ENCODE results near the gene FIGNL2. TPM values are rescaled to one million over a fixed set of nuclear protein-coding genes. Genes with fewer than 3 reads are reported as not detected.

Gene FIGNL2
- polyA plus RNA-seq, 2 of the 4 experiments (the other 2 are of a cell fraction), result 0.26 to 0.46 TPM

DNA sequence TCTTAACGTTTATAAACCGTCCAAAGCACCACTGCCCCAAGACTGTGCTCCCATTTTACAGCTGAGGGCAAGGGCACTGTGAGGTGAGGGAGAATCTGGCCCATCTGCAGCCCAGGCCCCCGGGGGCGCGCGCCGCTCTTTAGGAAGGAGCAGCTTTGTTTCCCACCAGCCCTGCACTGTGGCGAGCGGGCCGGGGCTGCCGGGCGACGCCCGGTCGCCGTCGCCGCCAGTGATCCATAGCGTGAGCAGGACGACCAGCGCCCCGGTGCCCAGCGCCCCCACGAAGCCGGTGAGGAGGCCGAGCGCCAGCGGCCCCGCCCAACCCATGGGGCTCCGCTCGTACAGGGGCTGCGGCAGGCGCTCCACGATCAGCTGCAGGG, 34.6 kb downstream of the FIGNL2 start:
- CTCF ChIA-PET, result interaction anchor here (0.6 to 10.5 kb wide), 32 partner anchors 10 to 402 kb away, joined by 3 to 155 read pairs (median 4); partner anchors contain the start of gene SLC4A8
- Histone ChIP-seq H3K4me3 (peak overlapping the region; percentile 46), H3K4me1 (peaks cover 18% of the 10 kb centered on the region), H3K4me2 (peak overlapping the region; percentile 78), H3K27ac (peak overlapping the region; percentile 80 to 97), H3K9me3 (no peaks in the 10 kb centered on the region)
- 0 out of 2 replicates have a peak, but pooled peaks have one; percentile 0 for TF ChIP-seq MAX (IDR thresholded peaks at IDR 0.05)
- TF ChIP-seq HDAC2 (IDR thresholded peaks at IDR 0.05), result no peak
- TF ChIP-seq SMC3 (IDR thresholded peaks at IDR 0.05), result no peak
- TF ChIP-seq RFX5 (IDR thresholded peaks at IDR 0.05), result no peak
- POLR2A ChIA-PET, result interaction anchor here (1.0 to 1.5 kb wide), 4 partner anchors 10 to 389 kb away, joined by 3 to 8 read pairs (median 4); partner anchors contain the start of gene SLC4A8
- FAIRE-seq (no peak), DNase-seq (ENCODE audit: low read depth in 1 of 2, low spot score in 1 of 2) (no peak), ATAC-seq (peak; percentile 50 to 67)
- 88% methylated on average over 7 of the region's 34 CpGs for WGBS (ENCODE audit: missing lambda C conversion rate)

- ATAC-seq, result no peak
- TF ChIP-seq E2F6 (IDR thresholded peaks at IDR 0.05; ENCODE audit: borderline replicate concordance, low read depth), result no peak
- TF ChIP-seq, protein P1, sequence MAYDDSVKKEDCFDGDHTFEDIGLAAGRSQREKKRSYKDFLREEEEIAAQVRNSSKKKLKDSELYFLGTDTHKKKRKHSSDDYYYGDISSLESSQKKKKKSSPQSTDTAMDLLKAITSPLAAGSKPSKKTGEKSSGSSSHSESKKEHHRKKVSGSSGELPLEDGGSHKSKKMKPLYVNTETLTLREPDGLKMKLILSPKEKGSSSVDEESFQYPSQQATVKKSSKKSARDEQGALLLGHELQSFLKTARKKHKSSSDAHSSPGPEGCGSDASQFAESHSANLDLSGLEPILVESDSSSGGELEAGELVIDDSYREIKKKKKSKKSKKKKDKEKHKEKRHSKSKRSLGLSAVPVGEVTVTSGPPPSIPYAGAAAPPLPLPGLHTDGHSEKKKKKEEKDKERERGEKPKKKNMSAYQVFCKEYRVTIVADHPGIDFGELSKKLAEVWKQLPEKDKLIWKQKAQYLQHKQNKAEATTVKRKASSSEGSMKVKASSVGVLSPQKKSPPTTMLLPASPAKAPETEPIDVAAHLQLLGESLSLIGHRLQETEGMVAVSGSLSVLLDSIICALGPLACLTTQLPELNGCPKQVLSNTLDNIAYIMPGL (CRISPR knock-in tag; IDR thresholded peaks at IDR 0.05; ENCODE audit: borderline replicate concordance), result no peak
- no peak for TF ChIP-seq BHLHE40 (IDR thresholded peaks at IDR 0.05; ENCODE audit: low read depth, low read length)
- TF ChIP-seq KDM5A (IDR thresholded peaks at IDR 0.05), result no peak
- TF ChIP-seq NFE2L2 (conservative IDR thresholded peaks at IDR 0.05; ENCODE audit: low read length), result no peak
- no peak for TF ChIP-seq GATA3 (IDR thresholded peaks at IDR 0.05; ENCODE audit: borderline replicate concordance)
- no peak for TF ChIP-seq POLR2A (IDR thresholded peaks at IDR 0.05; ENCODE audit: low read length)
- no peak for TF ChIP-seq EHF (CRISPR knock-in tag; IDR thresholded peaks at IDR 0.05)
- TF ChIP-seq HOXB5 (CRISPR knock-in tag; IDR thresholded peaks at IDR 0.05), result no peak
- TF ChIP-seq, protein P2, sequence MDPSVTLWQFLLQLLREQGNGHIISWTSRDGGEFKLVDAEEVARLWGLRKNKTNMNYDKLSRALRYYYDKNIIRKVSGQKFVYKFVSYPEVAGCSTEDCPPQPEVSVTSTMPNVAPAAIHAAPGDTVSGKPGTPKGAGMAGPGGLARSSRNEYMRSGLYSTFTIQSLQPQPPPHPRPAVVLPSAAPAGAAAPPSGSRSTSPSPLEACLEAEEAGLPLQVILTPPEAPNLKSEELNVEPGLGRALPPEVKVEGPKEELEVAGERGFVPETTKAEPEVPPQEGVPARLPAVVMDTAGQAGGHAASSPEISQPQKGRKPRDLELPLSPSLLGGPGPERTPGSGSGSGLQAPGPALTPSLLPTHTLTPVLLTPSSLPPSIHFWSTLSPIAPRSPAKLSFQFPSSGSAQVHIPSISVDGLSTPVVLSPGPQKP (IDR thresholded peaks at IDR 0.05; ENCODE audit: low read depth, low read length), result no peak
- TF ChIP-seq, protein P3, sequence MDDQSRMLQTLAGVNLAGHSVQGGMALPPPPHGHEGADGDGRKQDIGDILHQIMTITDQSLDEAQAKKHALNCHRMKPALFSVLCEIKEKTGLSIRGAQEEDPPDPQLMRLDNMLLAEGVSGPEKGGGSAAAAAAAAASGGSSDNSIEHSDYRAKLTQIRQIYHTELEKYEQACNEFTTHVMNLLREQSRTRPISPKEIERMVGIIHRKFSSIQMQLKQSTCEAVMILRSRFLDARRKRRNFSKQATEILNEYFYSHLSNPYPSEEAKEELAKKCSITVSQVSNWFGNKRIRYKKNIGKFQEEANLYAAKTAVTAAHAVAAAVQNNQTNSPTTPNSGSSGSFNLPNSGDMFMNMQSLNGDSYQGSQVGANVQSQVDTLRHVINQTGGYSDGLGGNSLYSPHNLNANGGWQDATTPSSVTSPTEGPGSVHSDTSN (IDR thresholded peaks at IDR 0.05), result no peak
- TF ChIP-seq JUN (IDR thresholded peaks at IDR 0.05), result no peak
- TF ChIP-seq ZC3H11A (IDR thresholded peaks at IDR 0.05), result no peak
- POLR2A ChIA-PET, result interaction anchor here (1.1 kb wide), 1 partner anchor 12 kb away, joined by 3 read pairs; no protein-coding TSS in a partner anchor
- H3K27ac ChIP-seq, result no peak overlapping the region
- no peak for DNase-seq (ENCODE audit: low read depth in 1 of 2, low spot score in 1 of 2)
- FAIRE-seq, result no peak
- H3K4me1 ChIP-seq, result peaks cover 7% of the 10 kb centered on the region; the same call in 1 of the 3 replicates
- no peak overlapping the region for H3K4me3 ChIP-seq
- WGBS (ENCODE audit: missing lambda C conversion rate), result 84% methylated on average over 13 of the region's 13 CpGs
- CTCF ChIA-PET, result interaction anchor here (0.7 to 10.5 kb wide), 13 partner anchors 8 to 460 kb away, joined by 3 to 155 read pairs (median 6); partner anchors contain the start of gene SLC4A8
- no peaks in the 10 kb centered on the region for H3K9me3 ChIP-seq
- no peak overlapping the region for H3K4me2 ChIP-seq
Observed at GRCh38 chr12:51812871-51813270, 35.6 kb downstream of the FIGNL2 start.

All from A549 (cell line).